Breast epithelium (tissue), 4 donors: ENCODE measurements around the gene RPS6KC1. TPM values are rescaled to one million over a fixed set of nuclear protein-coding genes. Genes with fewer than 3 reads are reported as not detected.

Experiments used
- DNase-seq, 2 donors: peaks; one replicate each; pipeline ENCODE4 v3.0.0-alpha.2; 2019; ENCODE audit warnings: low spot score in 2 of 2
- H3K27ac ChIP-seq, 2 donors: fragments of 200-600 bp; sonication (generic) in 1 of 2; one replicate each; pipeline ENCODE4 v1.5.1; 2016 to 2019; ENCODE audit warnings: mild to moderate bottlenecking in 1 of 2
- H3K27me3 ChIP-seq, 2 donors: fragments of 200-600 bp; sonication (generic) in 1 of 2; one replicate each; pipeline versions ENCODE4 v1.5.1 to v1.6.0; 2017 to 2019; ENCODE audit warnings: control low read depth in 1 of 2, mild to moderate bottlenecking in 1 of 2
- H3K36me3 ChIP-seq: fragments of 200-600 bp; one replicate; pipeline ENCODE4 v1.5.1; 2019
- H3K4me1 ChIP-seq, 2 donors: fragments of 200-600 bp; sonication (generic); one replicate each; pipeline ENCODE4 v1.5.1; 2016 to 2019; ENCODE audit warnings: control low read depth in 1 of 2
- H3K4me3 ChIP-seq, 3 donors: fragments of 200-600 bp; sonication (generic); 1 replicate in 2 of 3; 2 replicates in 1 of 3; pipeline ENCODE4 v1.5.1; 2016 to 2019; ENCODE audit warnings: mild to moderate bottlenecking in 3 of 3, moderate library complexity in 2 of 3
- H3K9me3 ChIP-seq, 2 donors: fragments of 200-600 bp; sonication (generic) in 1 of 2; one replicate each; pipeline ENCODE4 v1.5.1; 2016 to 2019; ENCODE audit warnings: control low read depth in 1 of 2
- CTCF ChIP-seq, 3 donors: fragments of 450-650 bp; IDR thresholded peaks; one replicate each; pipeline ENCODE4 v1.5.1; 2016 to 2017; ENCODE audit warnings: antibody characterized with exemption in 3 of 3, mild to moderate bottlenecking in 3 of 3, moderate library complexity in 3 of 3
- POLR2A ChIP-seq: fragments of 450-650 bp; IDR thresholded peaks from one replicate; pipeline ENCODE4 v1.6.1; 2016; ENCODE audit warnings: antibody characterized with exemption, mild to moderate bottlenecking, moderate library complexity
- POLR2AphosphoS5 ChIP-seq, 3 donors: sonication (generic); formaldehyde crosslinking; IDR thresholded peaks; one replicate each; pipeline ENCODE4 v1.6.1; 2017; ENCODE audit warnings: antibody characterized with exemption in 3 of 3
- intact Hi-C: fragments of 100-400 bp; cut with DNase I; formaldehyde crosslinking; loops from one replicate; pipeline ENCODE4 v1.15.1; 2023; ENCODE audit warnings: low total_unique reads
- total RNA-seq, 3 donors: library from RNA; depleted of rRNA; stranded (reverse); fragments of >200 nt; gene quantifications; one replicate each; pipeline ENCODE4 v1.1.0, GENCODE V29; 2016

Gene RPS6KC1
- total RNA-seq, 3 donors from 2014 or later: 26.2 to 32.1 (median 28.2) TPM

- no peaks in the 10 kb centered on the region for H3K4me1 ChIP-seq
- no peaks in the 10 kb centered on the region for H3K27me3 ChIP-seq
- DNase-seq: no peak
- H3K4me3 ChIP-seq: no peak overlapping the region
- intact Hi-C loops: no loop called here
- TF ChIP-seq CTCF (IDR thresholded peaks at IDR 0.05): no peak
- TF ChIP-seq POLR2AphosphoS5 (IDR thresholded peaks at IDR 0.05): no peak
- TF ChIP-seq POLR2A: no peak
- H3K27ac ChIP-seq: no peak overlapping the region
- no peaks in the 10 kb centered on the region for H3K9me3 ChIP-seq
- H3K36me3 ChIP-seq: no peaks in the 10 kb centered on the region
Observed at GRCh38 chr1:213124590-213124989, 73.5 kb downstream of the RPS6KC1 start.

- TF ChIP-seq CTCF (IDR thresholded peaks at IDR 0.05): no peak
- TF ChIP-seq POLR2AphosphoS5 (IDR thresholded peaks at IDR 0.05): no peak
- no peak for TF ChIP-seq POLR2A
- DNase-seq: no peak
- Histone ChIP-seq H3K4me3 (no peak overlapping the region), H3K27ac (no peak overlapping the region), H3K4me1 (no peaks in the 10 kb centered on the region), H3K9me3 (no peaks in the 10 kb centered on the region), H3K27me3 (no peaks in the 10 kb centered on the region), H3K36me3 (no peaks in the 10 kb centered on the region)
- intact Hi-C loops: no loop called here
Observed at GRCh38 chr1:213125643-213126042, 74.6 kb downstream of the RPS6KC1 start.

- no peak for TF ChIP-seq POLR2A
- TF ChIP-seq CTCF (IDR thresholded peaks at IDR 0.05): no peak
- TF ChIP-seq POLR2AphosphoS5 (IDR thresholded peaks at IDR 0.05): no peak
- H3K36me3 ChIP-seq: no peaks in the 10 kb centered on the region
- intact Hi-C loops: no loop called here
- no peaks in the 10 kb centered on the region for H3K4me1 ChIP-seq
- H3K27ac ChIP-seq: no peak overlapping the region
- no peaks in the 10 kb centered on the region for H3K9me3 ChIP-seq
- no peak overlapping the region for H3K4me3 ChIP-seq
- H3K27me3 ChIP-seq: no peaks in the 10 kb centered on the region
- no peak for DNase-seq
Observed at GRCh38 chr1:213127074-213127473, 76.0 kb downstream of the RPS6KC1 start.

GRCh38 chr1:213131851-213132655 is 81.0 kb downstream of the RPS6KC1 start:
- intact Hi-C loops: no loop called here
- Histone ChIP-seq H3K4me1 (no peaks in the 10 kb centered on the region), H3K27ac (no peak overlapping the region), H3K4me3 (no peak overlapping the region), H3K9me3 (no peaks in the 10 kb centered on the region), H3K27me3 (no peaks in the 10 kb centered on the region), H3K36me3 (no peaks in the 10 kb centered on the region)
- TF ChIP-seq POLR2AphosphoS5 (IDR thresholded peaks at IDR 0.05) (no peak), CTCF (IDR thresholded peaks at IDR 0.05) (no peak), POLR2A (no peak)
- DNase-seq: no peak

- intact Hi-C loops: no loop called here
- TF ChIP-seq CTCF (IDR thresholded peaks at IDR 0.05) (no peak), POLR2A (no peak), POLR2AphosphoS5 (IDR thresholded peaks at IDR 0.05) (no peak)
- no peaks in the 10 kb centered on the region for H3K4me1 ChIP-seq
- H3K27ac ChIP-seq: no peak overlapping the region
- no peaks in the 10 kb centered on the region for H3K36me3 ChIP-seq
- H3K4me3 ChIP-seq: no peak overlapping the region
- no peaks in the 10 kb centered on the region for H3K9me3 ChIP-seq
- no peak for DNase-seq
- no peaks in the 10 kb centered on the region for H3K27me3 ChIP-seq
Observed at GRCh38 chr1:213135572-213135971, 84.5 kb downstream of the RPS6KC1 start.
